DOHH2 (cell line): ENCODE measurements around the gene DIS3L.

ENCODE experiments used
- H3F3A ChIP-seq: fragments of 200-600 bp; sonication (generic), shearing (Covaris generic); 2 replicates; pipeline ENCODE4 v1.6.0; 2016; ENCODE audit warnings: antibody characterized with exemption, mild to moderate bottlenecking; ENCODE audit not compliant: control insufficient read depth, insufficient read depth
- H3K27ac ChIP-seq: fragments of 200-600 bp; sonication (generic); 2 replicates; pipeline ENCODE4 v1.5.1; 2014; ENCODE audit warnings: low read depth, mild to moderate bottlenecking, low read length, moderate library complexity
- H3K27me3 ChIP-seq: fragments of 200-600 bp; sonication (generic); 2 replicates; pipeline ENCODE4 v1.6.1; 2014; ENCODE audit warnings: mild to moderate bottlenecking, low read length, mixed read lengths; ENCODE audit not compliant: control insufficient read depth
- H3K36me3 ChIP-seq: fragments of 200-600 bp; sonication (generic); 2 replicates; pipeline ENCODE4 v1.6.1; 2014; ENCODE audit warnings: mild to moderate bottlenecking, low read length, moderate library complexity, mixed read lengths; ENCODE audit not compliant: control insufficient read depth
- H3K4me1 ChIP-seq: fragments of 200-600 bp; sonication (generic); 2 replicates; pipeline ENCODE4 v1.6.1; 2014; ENCODE audit warnings: mild to moderate bottlenecking, low read length, mixed read lengths; ENCODE audit not compliant: control insufficient read depth
- H3K4me2 ChIP-seq: fragments of 200-600 bp; sonication (generic); 2 replicates; pipeline ENCODE4 v1.6.0; 2014; ENCODE audit warnings: mild to moderate bottlenecking, low read length, moderate library complexity
- H3K4me3 ChIP-seq: fragments of 200-600 bp; sonication (generic); 2 replicates; pipeline ENCODE4 v1.5.1; 2014; ENCODE audit warnings: mild to moderate bottlenecking, low read length, mixed read lengths
- H3K79me2 ChIP-seq: fragments of 200-600 bp; sonication (generic); 2 replicates; pipeline ENCODE4 v1.6.1; 2014; ENCODE audit warnings: mild to moderate bottlenecking, low read length, mixed read lengths; ENCODE audit not compliant: control insufficient read depth
- H3K9me2 ChIP-seq: fragments of 200-600 bp; sonication (generic); replicated peaks from 2 replicates; pipeline ENCODE4 v1.6.1; 2014; ENCODE audit warnings: mild to moderate bottlenecking, low read length, mixed read lengths; ENCODE audit not compliant: control insufficient read depth
- H3K9me3 ChIP-seq: fragments of 200-600 bp; sonication (generic); 2 replicates; pipeline ENCODE4 v1.6.1; 2014; ENCODE audit warnings: antibody characterized with exemption, low read length, mixed read lengths; ENCODE audit not compliant: control insufficient read depth, insufficient read depth
- H4K20me1 ChIP-seq: fragments of 200-600 bp; sonication (generic); 2 replicates; pipeline ENCODE4 v1.6.0; 2014; ENCODE audit warnings: low read depth, mild to moderate bottlenecking, antibody characterized with exemption, low read length, moderate library complexity; ENCODE audit not compliant: control insufficient read depth, insufficient read depth
- CTCF ChIP-seq: fragments of 200-600 bp; sonication (generic); IDR thresholded peaks from one replicate; pipeline ENCODE4 v1.5.1; 2014; ENCODE audit warnings: antibody characterized with exemption, mild to moderate bottlenecking, low read depth, low read length; ENCODE audit not compliant: poor library complexity, severe bottlenecking
- EZH2phosphoT487 ChIP-seq: fragments of 200-600 bp; sonication (generic); IDR thresholded peaks from 2 replicates; pipeline ENCODE4 v1.6.1; 2017; ENCODE audit warnings: borderline replicate concordance, mild to moderate bottlenecking, antibody characterized with exemption, low read length, moderate library complexity, mixed read lengths

DIS3L gene

GRCh38 chr15:66290518-66290917 is 2.9 kb upstream of the DIS3L start:
- no peak for TF ChIP-seq EZH2phosphoT487
- no peak for TF ChIP-seq CTCF
- Histone ChIP-seq H3K4me2 (no peak overlapping the region), H4K20me1 (no peaks in the 10 kb centered on the region), H3K27me3 (no peaks in the 10 kb centered on the region), H3K4me1 (peaks cover 58% of the 10 kb centered on the region), H3K4me3 (no peak overlapping the region), H3F3A (peaks cover 15% of the 10 kb centered on the region), H3K9me2 (no peaks in the 10 kb centered on the region), H3K79me2 (peaks cover 39% of the 10 kb centered on the region), H3K9me3 (no peaks in the 10 kb centered on the region), H3K27ac (no peak overlapping the region), H3K36me3 (peaks cover 19% of the 10 kb centered on the region)

- H3K27me3 ChIP-seq, result no peaks in the 10 kb centered on the region
- H3K79me2 ChIP-seq, result peaks cover 54% of the 10 kb centered on the region
- H3K27ac ChIP-seq, result peak overlapping the region; percentile 92
- peaks cover 15% of the 10 kb centered on the region for H3F3A ChIP-seq
- H3K4me2 ChIP-seq, result peak overlapping the region; percentile 98
- peak overlapping the region; percentile 88 for H3K4me3 ChIP-seq
- H3K9me3 ChIP-seq, result no peaks in the 10 kb centered on the region
- peaks cover 64% of the 10 kb centered on the region for H3K4me1 ChIP-seq
- H4K20me1 ChIP-seq, result no peaks in the 10 kb centered on the region
- no peaks in the 10 kb centered on the region for H3K9me2 ChIP-seq
- H3K36me3 ChIP-seq, result peaks cover 30% of the 10 kb centered on the region
- no peak for TF ChIP-seq CTCF
- no peak for TF ChIP-seq EZH2phosphoT487
Observed at GRCh38 chr15:66291816-66292570, 1.4 kb upstream of the DIS3L start.

- peaks cover 60% of the 10 kb centered on the region for H3K79me2 ChIP-seq
- H3K9me3 ChIP-seq, result no peaks in the 10 kb centered on the region
- H3K4me2 ChIP-seq, result peak overlapping the region; percentile 98
- H3K36me3 ChIP-seq, result peaks cover 36% of the 10 kb centered on the region
- no peaks in the 10 kb centered on the region for H3K9me2 ChIP-seq
- TF ChIP-seq EZH2phosphoT487 (no peak), CTCF (no peak)
- H3K4me3 ChIP-seq, result peak overlapping the region; percentile 88
- no peaks in the 10 kb centered on the region for H3K27me3 ChIP-seq
- no peaks in the 10 kb centered on the region for H4K20me1 ChIP-seq
- H3F3A ChIP-seq, result peaks cover 15% of the 10 kb centered on the region
- H3K27ac ChIP-seq, result peak overlapping the region; percentile 92
- peaks cover 57% of the 10 kb centered on the region for H3K4me1 ChIP-seq
Observed at GRCh38 chr15:66292571-66293418, 573 bp upstream of the DIS3L start.
